Peyer's patch (tissue), 4 donors: ENCODE measurements around the gene PKD2L1.

ENCODE experiments used
- CTCF ChIP-seq, 6 experiments: fragments of 450-650 bp in 4 of 6; fragments of 200-600 bp in 2 of 6; sonication (generic) in 1 of 6; IDR thresholded peaks; one replicate each; pipeline ENCODE4 v1.5.1; 2017 to 2019; ENCODE audit warnings: antibody characterized with exemption in 6 of 6, mild to moderate bottlenecking in 3 of 6, moderate library complexity in 1 of 6
- POLR2A ChIP-seq, 2 donors: fragments of 450-650 bp; IDR thresholded peaks; one replicate each; pipeline ENCODE4 v1.5.1; 2017; ENCODE audit warnings: antibody characterized with exemption in 2 of 2, mild to moderate bottlenecking in 2 of 2, moderate library complexity in 2 of 2

- no peak for TF ChIP-seq CTCF (IDR thresholded peaks at IDR 0.05)
- TF ChIP-seq POLR2A (IDR thresholded peaks at IDR 0.05) = no peak
Observed at GRCh38 chr10:100377830-100378229, 47.8 kb upstream of the PKD2L1 start.
